Measurements from ENCODE around the gene SLAMF9. TPM values are rescaled to one million over a fixed set of nuclear protein-coding genes. Genes with fewer than 3 reads are reported as not detected.

SLAMF9 gene
- total RNA-seq, 1 experiment from 2014 or later = not detected

GRCh38 chr1:159916242-159917051 lies 37.6 kb downstream of the SLAMF9 start:
- Mint-ChIP-seq H3K4me1 (peaks cover 45% of the 10 kb centered on the region), H3K9me3 (no peaks in the 10 kb centered on the region), H3K4me3 (no peak overlapping the region), H3K36me3 (peaks cover 4% of the 10 kb centered on the region), H3K27me3 (ENCODE audit: low read depth) (no peaks in the 10 kb centered on the region), H3K27ac (peak overlapping the region; percentile 92)
- TF ChIP-seq ZNF416 (CRISPR knock-in tag; IDR thresholded peaks at IDR 0.05) = no peak
- TF ChIP-seq ZNF396 (CRISPR knock-in tag; IDR thresholded peaks at IDR 0.05; ENCODE audit: borderline replicate concordance) = no peak
- TF ChIP-seq, protein P1, sequence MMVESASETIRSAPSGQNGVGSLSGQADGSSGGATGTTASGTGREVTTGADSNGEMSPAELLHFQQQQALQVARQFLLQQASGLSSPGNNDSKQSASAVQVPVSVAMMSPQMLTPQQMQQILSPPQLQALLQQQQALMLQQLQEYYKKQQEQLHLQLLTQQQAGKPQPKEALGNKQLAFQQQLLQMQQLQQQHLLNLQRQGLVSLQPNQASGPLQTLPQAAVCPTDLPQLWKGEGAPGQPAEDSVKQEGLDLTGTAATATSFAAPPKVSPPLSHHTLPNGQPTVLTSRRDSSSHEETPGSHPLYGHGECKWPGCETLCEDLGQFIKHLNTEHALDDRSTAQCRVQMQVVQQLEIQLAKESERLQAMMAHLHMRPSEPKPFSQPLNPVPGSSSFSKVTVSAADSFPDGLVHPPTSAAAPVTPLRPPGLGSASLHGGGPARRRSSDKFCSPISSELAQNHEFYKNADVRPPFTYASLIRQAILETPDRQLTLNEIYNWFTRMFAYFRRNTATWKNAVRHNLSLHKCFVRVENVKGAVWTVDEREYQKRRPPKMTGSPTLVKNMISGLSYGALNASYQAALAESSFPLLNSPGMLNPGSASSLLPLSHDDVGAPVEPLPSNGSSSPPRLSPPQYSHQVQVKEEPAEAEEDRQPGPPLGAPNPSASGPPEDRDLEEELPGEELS (CRISPR knock-in tag; IDR thresholded peaks at IDR 0.05) = no peak
- TF ChIP-seq ATF2 (CRISPR knock-in tag; IDR thresholded peaks at IDR 0.05; ENCODE audit: borderline replicate concordance, low read depth) = no peak
- TF ChIP-seq, protein P2, sequence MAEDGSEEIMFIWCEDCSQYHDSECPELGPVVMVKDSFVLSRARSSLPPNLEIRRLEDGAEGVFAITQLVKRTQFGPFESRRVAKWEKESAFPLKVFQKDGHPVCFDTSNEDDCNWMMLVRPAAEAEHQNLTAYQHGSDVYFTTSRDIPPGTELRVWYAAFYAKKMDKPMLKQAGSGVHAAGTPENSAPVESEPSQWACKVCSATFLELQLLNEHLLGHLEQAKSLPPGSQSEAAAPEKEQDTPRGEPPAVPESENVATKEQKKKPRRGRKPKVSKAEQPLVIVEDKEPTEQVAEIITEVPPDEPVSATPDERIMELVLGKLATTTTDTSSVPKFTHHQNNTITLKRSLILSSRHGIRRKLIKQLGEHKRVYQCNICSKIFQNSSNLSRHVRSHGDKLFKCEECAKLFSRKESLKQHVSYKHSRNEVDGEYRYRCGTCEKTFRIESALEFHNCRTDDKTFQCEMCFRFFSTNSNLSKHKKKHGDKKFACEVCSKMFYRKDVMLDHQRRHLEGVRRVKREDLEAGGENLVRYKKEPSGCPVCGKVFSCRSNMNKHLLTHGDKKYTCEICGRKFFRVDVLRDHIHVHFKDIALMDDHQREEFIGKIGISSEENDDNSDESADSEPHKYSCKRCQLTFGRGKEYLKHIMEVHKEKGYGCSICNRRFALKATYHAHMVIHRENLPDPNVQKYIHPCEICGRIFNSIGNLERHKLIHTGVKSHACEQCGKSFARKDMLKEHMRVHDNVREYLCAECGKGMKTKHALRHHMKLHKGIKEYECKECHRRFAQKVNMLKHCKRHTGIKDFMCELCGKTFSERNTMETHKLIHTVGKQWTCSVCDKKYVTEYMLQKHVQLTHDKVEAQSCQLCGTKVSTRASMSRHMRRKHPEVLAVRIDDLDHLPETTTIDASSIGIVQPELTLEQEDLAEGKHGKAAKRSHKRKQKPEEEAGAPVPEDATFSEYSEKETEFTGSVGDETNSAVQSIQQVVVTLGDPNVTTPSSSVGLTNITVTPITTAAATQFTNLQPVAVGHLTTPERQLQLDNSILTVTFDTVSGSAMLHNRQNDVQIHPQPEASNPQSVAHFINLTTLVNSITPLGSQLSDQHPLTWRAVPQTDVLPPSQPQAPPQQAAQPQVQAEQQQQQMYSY (CRISPR knock-in tag; IDR thresholded peaks at IDR 0.05) = no peak
- no peak for TF ChIP-seq NR2C2 (CRISPR knock-in tag; IDR thresholded peaks at IDR 0.05)
- TF ChIP-seq, protein P3, sequence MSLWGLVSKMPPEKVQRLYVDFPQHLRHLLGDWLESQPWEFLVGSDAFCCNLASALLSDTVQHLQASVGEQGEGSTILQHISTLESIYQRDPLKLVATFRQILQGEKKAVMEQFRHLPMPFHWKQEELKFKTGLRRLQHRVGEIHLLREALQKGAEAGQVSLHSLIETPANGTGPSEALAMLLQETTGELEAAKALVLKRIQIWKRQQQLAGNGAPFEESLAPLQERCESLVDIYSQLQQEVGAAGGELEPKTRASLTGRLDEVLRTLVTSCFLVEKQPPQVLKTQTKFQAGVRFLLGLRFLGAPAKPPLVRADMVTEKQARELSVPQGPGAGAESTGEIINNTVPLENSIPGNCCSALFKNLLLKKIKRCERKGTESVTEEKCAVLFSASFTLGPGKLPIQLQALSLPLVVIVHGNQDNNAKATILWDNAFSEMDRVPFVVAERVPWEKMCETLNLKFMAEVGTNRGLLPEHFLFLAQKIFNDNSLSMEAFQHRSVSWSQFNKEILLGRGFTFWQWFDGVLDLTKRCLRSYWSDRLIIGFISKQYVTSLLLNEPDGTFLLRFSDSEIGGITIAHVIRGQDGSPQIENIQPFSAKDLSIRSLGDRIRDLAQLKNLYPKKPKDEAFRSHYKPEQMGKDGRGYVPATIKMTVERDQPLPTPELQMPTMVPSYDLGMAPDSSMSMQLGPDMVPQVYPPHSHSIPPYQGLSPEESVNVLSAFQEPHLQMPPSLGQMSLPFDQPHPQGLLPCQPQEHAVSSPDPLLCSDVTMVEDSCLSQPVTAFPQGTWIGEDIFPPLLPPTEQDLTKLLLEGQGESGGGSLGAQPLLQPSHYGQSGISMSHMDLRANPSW (CRISPR knock-in tag; conservative IDR thresholded peaks at IDR 0.05; ENCODE audit: low read depth) = no peak
- no peak for TF ChIP-seq ERG (CRISPR knock-in tag; IDR thresholded peaks at IDR 0.05)
- TF ChIP-seq RELA (CRISPR knock-in tag; IDR thresholded peaks at IDR 0.05; ENCODE audit: borderline replicate concordance) = no peak
- no peak for TF ChIP-seq ARID4B (CRISPR knock-in tag; IDR thresholded peaks at IDR 0.05; ENCODE audit: borderline replicate concordance)
- no peak for TF ChIP-seq SP1 (CRISPR knock-in tag; conservative IDR thresholded peaks at IDR 0.05)
- no peak for TF ChIP-seq HMGA2 (CRISPR knock-in tag; IDR thresholded peaks at IDR 0.05)
- no peak for TF ChIP-seq JAZF1 (CRISPR knock-in tag; IDR thresholded peaks at IDR 0.05)
- no peak for TF ChIP-seq IRF2 (CRISPR knock-in tag; IDR thresholded peaks at IDR 0.05; ENCODE audit: borderline replicate concordance, low read depth)
- TF ChIP-seq CDX4 (CRISPR knock-in tag; IDR thresholded peaks at IDR 0.05; ENCODE audit: borderline replicate concordance) = no peak
- TF ChIP-seq, protein P4, sequence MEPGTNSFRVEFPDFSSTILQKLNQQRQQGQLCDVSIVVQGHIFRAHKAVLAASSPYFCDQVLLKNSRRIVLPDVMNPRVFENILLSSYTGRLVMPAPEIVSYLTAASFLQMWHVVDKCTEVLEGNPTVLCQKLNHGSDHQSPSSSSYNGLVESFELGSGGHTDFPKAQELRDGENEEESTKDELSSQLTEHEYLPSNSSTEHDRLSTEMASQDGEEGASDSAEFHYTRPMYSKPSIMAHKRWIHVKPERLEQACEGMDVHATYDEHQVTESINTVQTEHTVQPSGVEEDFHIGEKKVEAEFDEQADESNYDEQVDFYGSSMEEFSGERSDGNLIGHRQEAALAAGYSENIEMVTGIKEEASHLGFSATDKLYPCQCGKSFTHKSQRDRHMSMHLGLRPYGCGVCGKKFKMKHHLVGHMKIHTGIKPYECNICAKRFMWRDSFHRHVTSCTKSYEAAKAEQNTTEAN (CRISPR knock-in tag; IDR thresholded peaks at IDR 0.05) = no peak
- POLR2A ChIA-PET = no interaction called here
- CTCF ChIA-PET = interaction anchor here (1.0 to 1.8 kb wide), 6 partner anchors 8 to 136 kb away, joined by 3 to 16 read pairs (median 4); partner anchors contain the start of gene DUSP23
- no peak for DNase-seq (ENCODE audit: low spot score)
- peak; percentile 64 for ATAC-seq
